ENCODE data around the gene KRTAP5-6.

KRTAP5-6 gene

DNA sequence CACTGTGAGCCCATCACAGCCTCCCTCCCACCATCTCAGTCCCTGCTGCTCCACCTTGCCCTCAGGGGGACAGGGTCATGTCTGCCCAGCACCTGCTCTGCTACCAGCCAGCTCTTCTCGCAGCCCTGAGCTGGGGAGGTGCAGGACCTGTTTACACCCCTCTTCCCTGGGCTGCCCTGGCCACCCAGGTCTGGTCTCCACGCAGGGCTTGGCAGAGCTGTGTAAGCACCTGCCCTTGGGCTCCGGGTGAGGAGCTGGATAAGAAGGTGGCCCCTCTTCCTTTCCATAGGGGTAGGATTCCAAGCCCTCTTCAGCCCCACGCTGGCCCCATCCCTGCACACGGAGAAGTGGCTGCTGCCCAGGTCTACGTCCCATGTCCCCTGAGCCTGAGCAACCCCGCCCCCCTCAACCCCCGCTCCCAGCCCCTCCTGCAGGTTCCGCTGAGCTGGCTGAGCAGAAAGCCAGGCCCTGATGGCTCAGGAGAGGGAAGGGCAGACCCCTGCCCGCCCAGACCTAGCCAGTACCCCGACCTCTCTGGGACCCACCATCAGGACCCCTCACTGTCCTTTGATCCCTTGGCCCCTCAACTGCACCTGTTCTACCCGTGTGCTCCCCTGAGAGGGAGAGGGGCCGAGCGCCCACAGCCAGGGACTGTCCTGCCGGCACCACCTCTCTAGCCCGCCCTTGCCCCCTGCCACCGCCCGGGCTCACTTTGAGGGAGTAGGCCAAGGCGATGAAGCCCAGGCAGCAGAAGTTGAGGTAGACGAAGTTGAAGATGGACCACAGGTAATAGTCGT is 50.2 kb downstream of the KRTAP5-6 start:
- peak overlapping the region; percentile 54 for H3K4me3 ChIP-seq (ENCODE audit: low read depth, low read length)
- in situ Hi-C loops (cut with HindIII; ENCODE audit: low sequenced_read_pairs) = no loop called here
- TF ChIP-seq, protein P1, sequence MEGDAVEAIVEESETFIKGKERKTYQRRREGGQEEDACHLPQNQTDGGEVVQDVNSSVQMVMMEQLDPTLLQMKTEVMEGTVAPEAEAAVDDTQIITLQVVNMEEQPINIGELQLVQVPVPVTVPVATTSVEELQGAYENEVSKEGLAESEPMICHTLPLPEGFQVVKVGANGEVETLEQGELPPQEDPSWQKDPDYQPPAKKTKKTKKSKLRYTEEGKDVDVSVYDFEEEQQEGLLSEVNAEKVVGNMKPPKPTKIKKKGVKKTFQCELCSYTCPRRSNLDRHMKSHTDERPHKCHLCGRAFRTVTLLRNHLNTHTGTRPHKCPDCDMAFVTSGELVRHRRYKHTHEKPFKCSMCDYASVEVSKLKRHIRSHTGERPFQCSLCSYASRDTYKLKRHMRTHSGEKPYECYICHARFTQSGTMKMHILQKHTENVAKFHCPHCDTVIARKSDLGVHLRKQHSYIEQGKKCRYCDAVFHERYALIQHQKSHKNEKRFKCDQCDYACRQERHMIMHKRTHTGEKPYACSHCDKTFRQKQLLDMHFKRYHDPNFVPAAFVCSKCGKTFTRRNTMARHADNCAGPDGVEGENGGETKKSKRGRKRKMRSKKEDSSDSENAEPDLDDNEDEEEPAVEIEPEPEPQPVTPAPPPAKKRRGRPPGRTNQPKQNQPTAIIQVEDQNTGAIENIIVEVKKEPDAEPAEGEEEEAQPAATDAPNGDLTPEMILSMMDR (IDR thresholded peaks at IDR 0.05; ENCODE audit: low read depth, low read length, missing control alignments) = no peak
- DNase-seq (ENCODE audit: low read depth) = no peak

Measured in astrocyte of the cerebellum (primary cell).